HG02943 (cell line): ENCODE results near the gene ECE1.
"Not testable (repeated sequence)": the region's sequence is repeated elsewhere in the genome, so short reads cannot be mapped to it uniquely, and the experiment has no call there.

Experiments
- ATAC-seq: cut with Tn5 transposase; IDR thresholded peaks from one replicate; pipeline ENCODE4 v1.9.1; 2021; ENCODE audit warnings: mild to moderate bottlenecking, low read depth, moderate library complexity; ENCODE audit not compliant: unreplicated experiment

The ECE1 gene

DNA sequence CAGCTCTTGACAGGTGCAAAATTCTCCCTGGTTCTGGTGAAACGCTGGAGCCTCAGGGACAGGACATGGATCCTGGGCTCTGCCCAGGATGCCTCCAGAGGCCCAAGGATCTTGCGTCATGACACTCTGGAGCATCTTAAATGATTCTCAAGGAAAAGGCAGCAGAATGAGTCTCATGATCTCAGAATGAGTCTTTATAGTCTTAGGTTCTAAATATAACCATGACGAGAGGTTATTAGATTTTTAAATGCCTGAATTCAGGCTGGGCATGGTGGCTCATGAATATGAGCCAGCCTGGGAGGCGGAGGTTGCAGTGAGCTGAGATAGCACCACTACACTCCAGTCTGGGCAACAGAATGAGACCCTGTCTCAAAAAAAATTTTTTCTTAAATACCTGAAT, 55.5 kb downstream of the ECE1 start:
- ATAC-seq, result no peak

DNA sequence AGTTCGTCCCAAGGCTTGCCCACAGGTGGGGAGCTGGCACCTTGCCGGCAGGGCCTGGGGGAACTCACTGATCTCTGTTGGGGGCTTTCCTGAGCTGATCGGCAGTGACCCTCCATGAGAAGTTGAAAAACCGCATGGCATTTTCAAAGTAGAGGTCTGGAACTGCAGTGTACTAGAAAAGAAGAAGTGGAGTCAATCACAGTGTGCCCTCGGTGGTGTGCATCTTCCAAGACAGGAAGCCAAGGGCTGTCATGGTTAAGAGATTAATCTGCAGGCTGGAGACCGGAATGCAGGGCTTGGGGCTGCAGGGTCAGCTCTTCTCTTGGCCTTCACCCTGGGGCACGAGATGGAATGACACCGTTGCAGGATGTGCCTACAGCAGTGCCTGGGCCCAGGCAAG, 56.8 kb downstream of the ECE1 start:
- ATAC-seq, result no peak

DNA sequence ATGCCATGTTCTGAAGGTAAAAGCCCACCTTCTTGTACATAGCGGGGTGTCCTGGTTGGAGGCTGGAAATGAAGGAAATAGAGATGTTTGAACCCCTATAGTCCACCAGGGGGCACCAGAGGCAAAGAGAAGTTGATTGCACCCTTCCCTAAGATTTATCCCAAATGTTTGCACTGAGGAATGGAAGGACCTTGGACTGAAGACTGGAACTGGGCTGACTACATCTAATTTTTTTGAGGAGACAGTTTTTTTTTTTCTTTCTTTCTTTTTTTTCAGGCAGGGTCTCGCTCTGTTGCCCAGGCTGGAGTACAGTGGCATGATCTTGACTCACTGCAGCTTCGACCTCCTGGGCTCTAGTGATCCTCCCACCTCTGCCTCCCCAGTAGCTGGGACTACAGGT, 58.2 kb downstream of the ECE1 start:
- ATAC-seq, result no peak

DNA sequence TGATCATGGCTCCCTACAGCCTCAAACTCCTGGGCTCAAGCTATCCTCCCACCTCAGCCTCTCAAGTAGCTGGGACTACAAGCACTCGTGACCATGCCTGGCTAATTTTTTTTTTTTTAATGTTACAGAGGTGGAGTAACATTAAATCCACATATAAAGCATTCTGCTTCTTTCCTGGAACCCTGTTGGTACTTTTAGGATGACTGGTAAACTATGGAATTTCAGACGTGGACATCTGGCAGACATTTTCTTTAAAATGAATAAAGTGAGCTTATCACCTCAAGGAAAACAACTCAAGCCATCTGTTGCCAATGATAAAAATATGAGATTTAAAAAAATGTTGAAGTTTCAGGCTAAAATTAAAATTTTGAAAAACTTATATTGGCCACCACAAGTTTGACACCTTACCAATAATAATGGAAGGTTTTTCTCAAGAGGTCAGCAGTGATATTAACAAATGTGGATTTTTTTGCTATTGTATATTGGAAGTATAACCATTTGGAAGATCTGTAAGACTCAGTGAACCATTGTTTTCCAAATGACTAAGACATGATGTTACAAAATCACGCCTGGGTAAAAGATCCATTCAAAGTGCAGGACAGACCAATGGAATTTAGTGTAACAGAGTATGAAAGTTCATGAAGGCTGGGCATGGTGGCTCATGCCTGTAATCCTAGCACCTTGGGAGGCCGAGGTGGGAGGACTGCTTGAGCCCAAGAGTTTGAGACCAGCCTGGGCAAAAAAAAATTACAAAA, 60.8 kb downstream of the ECE1 start:
- ATAC-seq, result no peak

DNA sequence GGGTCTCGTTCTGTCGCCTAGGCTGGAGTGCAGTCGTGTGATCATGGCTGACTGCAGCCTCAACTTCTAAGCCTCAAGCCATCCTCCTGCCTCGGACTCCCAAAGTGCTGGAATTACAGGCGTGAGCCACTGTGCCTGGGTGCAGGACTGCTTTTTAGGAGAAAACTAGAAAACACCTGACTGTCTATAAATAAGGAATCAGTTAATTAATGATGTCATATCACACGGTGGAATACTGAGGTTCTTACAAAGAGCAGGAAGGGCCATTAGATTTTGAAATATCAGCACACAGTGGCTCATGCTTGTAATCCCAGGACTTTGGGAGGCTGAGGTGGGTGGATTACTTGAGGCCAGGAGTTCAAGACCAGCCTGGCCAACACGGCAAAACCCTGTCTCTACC, 62.0 kb downstream of the ECE1 start:
- ATAC-seq, result not testable (repeated sequence)

DNA sequence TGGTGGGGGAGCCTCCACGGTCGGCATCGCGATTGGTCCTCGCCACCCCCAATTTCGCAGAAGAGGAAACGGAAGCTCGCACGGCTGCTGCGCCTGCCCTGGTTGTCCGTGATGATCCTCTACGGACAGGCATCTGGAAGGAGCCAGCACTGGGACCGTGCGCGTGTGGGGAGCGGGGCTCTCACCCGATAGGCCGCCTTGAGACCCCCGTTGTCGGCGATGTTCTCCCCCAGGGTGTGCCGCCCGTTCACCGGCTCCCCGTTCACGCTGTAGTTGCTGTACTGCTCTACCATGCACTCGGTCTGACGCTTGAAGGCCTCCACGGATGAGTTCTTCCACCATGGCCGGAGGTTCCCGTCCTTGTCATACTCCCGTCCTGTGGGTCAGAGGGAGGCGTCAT, 65.2 kb downstream of the ECE1 start:
- no peak for ATAC-seq

DNA sequence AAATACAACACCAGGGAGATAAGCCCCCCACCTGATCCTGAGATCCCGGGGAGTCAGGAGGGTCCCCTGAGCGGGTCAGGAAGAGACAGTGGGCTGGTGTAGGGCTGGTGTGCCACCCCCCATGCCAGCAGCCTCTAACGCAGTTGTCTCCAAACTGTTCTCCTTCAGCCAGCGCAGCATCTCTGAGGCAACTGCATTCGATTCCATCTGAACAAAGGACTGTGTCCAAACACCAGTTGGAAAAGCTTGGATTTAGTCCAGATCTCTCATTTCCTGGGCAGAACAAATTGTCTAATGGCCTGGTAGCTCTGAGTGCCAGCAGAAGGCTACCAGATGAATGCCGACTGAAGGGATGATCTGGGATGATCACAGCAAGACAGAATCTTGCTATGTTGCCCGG, 69.4 kb downstream of the ECE1 start:
- no peak for ATAC-seq

DNA sequence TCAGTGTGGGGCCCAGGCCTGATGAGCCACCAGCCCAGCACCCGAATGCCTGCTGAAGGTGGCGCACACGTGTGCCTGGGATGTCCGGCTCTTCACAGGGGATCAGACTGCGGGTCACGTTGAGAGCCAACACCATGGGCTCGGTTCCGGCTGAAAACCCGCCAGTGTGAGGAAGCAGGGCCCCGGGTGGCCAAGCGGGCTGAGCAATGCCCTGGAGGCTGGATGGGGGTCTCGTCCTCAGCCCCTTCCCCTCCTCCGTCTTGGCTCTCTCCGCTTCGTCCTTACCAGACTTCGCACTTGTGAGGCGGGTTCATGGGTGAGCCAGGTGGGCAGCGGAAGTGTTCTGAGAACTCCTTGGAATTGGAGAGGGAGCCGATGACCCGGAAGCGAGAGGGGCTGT, 70.6 kb downstream of the ECE1 start:
- no peak for ATAC-seq

DNA sequence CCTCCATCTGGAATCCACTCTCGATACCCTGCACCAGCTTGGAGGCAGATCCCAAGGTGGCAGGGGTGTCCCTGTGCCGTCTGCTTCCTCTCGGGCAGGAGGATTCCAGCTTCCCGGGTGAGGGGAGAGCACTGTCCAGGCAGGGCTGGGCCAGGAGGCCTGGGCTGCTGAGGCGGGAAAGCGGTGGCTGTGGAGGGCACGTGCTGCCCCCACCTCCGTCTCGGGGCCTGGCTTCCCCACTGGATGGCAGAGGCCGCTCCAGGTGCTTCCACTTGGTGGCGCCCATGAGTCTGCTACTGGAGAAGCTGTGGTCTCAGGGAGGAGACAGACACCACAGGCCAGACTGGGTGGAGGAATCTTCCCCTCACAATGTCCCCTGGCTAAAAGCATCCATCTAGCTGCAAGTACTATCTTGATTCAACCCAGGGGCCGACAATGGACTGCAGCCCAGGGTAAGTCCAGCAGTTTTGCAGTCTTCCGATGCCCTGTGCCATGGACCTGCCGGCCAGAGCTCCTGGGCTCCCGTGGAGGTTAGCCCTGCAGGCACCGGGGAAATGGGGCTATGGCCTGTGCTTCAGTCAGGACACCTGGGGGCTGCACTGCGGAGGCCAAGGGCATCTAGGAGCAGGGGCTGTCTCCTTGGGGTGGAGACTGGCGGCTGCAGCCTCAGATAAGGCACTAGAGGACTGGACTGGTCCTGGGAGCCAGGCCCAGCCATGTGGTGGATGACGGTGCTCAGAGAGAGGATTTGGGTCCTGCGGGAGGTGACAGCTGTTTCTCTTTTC, 72.3 kb downstream of the ECE1 start:
- ATAC-seq, result no peak

DNA sequence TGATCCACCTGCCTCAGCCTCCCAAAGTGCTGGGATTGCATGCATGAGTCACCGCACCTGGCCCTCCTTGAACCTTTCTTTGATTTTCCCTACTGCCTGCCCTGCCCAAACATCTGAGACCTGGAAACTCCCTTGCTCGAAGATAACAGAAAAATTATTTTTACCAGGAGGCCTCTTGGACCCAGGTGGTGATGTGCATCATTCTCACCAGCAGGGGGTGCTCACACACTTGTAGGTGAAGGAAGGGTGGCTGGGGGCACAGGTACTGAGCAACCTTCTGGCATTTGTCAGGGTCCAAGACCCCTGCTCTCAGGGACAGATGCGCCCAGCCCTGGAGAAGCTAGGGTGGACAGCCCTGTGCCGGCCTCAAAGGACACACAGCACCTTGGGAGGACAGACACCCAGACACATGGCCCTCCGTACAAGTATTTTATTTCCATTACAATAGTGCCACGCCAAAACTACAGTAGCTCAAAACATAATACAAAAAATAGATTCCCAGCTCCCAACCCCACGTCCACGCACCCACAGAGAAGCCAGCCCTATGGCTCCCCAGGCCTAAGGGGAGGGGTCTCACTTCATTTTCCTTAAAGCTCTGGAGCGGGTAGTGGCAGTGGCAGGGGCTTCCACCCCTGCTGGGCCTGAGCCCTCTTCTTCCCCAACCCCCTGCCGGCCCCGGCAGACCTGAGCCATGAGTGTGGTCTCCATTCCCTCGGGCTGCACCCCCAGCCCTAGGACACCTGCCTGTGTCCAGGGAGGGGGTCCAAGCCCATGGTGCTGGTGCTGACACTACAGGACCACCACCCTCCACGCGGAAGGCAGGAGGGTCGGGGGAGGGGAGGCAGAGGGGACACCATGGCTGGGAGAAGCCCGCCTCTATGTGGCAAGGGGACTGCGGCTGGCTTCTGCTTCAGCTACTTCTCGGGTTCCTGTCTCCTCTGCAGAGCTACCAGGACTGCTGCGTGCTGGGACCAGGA, 73.1 kb downstream of the ECE1 start:
- no peak for ATAC-seq

DNA sequence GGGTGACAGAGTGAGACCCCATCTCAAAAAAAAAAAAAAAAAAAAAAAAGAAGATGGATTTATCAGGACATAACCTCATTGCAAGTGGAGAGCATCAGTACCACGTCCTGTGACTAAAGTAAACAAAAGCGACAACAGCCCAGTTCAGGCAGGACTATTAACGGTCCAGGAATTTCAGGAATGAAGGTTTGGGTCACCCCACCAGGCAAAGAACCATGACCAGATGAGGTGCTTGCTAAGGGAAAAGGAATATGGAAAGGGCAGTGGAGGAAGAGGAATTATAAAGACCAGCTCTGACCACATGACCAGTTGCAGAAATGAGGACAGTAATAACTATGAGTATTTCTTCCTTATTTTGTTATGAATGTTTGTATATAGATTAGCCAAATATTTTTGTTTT, 78.1 kb downstream of the ECE1 start:
- no peak for ATAC-seq

DNA sequence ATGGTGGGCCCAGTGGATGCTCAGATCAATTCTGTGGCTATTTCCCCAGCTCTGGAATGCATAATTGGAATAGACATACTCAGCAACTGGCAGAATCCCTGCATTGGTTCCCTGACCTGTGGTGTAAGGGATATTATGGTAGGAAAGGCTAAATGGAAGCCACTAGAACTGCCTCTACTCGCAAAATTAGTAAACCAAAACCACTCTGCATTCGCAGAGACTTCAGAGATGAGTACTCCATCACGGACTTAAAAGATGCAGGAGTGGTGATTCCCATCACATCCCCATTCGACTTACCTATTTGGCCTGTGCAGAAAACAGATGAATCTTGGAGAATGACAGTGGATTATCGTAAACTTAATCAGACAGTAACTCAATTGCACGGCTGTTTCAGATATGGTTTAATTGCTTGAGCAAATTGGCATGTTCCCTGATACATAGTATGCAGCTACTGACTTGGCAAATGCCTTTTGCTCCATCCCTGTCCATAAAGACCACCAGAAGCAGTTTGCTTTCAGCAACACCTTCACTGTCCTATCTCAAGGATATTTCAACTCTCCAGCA, 82.0 kb downstream of the ECE1 start:
- ATAC-seq, result not testable (repeated sequence)

DNA sequence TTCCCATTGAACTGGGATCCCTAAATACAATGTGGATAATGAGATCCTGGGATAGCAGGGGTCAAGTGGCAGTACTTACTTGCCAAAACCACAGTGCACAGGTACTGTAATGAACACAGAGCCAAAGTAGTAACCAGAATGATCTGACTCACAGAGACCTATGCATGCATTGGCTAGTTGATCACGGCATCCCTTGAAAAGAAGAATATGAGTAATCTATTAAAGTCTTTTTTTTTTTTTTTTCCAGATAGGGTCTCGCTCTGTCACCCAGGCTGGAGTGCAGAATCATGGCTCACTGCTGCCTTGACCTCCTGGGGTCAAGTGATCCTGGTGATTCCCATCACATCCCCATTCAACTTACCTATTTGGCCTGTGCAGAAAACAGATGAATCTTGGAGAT, 84.1 kb downstream of the ECE1 start:
- ATAC-seq, result no peak

DNA sequence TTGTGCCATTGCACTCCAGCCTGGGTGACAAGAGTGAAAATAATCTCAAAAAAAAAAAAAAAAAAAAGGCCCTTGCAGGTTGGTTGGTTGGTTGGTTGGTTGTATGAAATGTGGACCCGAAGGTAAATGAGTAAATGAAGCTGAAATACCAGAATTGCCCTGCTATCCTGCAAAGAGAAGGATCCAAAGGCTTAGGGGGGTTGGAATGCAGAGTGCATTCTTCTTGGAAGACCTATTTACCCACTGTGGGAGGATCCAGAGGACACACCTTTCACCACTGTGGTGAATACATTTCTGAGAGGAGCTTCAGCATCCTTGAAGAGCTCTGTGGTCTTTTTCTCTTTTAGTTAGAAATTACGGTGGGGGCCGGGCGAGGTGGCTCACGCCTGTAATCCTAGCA, 84.8 kb downstream of the ECE1 start:
- no peak for ATAC-seq

DNA sequence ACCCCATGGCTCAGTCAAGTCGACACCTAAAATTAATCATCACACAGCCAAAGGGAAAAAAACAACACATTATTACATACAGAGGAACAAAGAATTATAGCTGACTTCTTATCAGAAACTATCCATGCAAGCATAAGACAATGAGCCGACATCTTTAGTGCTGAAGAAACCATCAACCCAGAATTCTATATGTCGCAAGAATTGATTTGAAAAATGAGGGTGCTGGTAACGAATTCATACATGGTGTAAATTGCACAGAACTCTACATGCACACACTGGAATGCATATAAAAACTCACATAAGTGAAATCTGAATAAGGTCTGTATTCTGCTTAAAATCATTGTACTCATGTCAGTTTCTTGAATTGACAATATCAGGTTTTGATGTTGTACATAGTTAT, 88.6 kb downstream of the ECE1 start:
- ATAC-seq, result no peak

DNA sequence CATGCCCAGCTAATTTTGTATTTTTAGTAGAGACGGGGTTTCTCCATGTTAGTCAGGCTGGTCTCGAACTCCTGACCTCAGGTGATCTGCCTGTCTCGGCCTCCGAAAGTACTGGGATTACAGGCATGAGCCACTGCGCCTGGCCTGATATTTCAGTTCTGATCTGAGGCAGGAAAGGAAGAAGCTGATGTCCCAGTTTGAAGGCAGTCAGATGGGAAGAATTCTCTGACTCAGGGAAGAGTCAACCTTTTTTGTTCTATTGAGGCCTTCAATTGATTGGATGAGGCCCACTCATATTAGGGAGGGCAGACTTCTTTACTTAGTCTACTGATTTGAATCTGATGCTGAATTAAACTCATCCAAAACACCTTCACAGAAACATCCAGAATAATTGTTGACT, 89.0 kb downstream of the ECE1 start:
- ATAC-seq, result not testable (repeated sequence)

DNA sequence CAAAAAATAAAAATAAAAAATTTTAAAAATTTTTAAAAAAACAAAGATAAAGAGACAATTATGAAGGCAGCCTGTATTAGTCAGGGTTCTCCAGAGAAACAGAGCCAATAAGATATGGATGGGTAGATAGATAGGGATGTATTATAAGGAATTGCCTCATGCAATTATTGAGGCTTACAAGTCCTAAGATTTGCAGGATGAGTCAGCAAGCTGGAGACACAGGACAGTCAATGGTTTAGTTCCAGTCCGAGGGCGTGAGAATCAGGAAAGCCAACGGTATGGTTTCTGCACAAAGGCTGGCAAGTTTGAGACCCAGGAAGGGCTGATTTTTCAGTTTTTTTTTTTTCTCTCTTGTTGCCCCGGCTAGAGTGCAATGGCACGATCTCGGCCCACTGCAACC, 89.5 kb downstream of the ECE1 start:
- no peak for ATAC-seq

DNA sequence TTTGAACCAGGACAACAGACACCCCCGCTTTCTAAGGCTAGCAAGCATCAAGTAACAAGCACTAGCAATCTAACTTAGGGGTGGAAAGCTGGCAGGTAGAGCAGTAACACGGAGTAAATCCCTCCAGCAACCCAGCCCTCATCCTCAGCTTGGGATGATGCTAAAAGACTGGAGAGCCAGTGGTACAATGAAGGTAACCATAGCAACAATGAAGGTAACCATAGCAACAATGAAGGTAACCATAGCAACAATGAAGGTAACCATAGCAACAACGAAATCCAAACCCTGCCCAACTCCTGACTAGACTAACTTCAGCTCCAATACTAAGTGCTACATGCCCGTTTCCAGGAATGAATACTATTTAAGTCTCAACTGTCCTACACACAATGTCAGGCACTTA, 91.3 kb downstream of the ECE1 start:
- no peak for ATAC-seq

DNA sequence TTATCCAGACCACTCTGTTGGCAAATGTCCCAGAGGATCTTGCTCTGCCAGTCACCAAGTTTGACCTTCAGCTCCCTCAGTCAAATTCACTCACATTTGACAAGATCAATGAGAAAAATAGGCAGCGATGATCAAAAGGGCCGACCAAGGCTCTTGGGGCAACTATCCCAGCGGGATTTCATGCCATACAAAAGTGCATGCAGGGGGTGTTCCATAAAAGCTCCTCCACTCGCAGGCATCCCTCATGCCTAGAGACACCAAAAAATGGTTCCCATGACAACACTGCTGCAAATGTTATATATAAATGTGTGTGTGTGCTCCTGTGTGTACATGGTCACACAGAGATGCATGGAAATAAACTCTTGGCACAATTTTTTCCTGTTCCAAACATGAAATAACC, 97.4 kb downstream of the ECE1 start:
- ATAC-seq, result no peak

DNA sequence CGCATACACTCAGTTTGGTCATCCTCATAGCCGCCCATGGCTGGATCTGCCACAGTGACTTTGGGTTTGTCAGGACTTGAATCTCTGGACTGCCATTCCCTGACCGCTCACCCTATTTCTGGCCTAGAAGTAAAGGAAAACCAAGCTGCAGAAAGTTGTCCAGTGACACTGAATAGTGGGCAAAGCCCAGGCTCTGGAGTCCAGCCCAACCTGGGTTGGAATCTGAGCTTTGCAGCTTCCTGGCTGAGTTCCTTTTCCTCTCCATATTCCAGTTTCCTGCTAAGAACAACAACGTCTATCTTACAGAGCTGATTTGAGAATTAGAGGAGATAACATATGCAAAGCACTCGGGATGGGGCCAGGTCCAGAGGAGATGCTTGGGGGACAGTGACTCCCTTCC, 98.0 kb downstream of the ECE1 start:
- ATAC-seq, result no peak

DNA sequence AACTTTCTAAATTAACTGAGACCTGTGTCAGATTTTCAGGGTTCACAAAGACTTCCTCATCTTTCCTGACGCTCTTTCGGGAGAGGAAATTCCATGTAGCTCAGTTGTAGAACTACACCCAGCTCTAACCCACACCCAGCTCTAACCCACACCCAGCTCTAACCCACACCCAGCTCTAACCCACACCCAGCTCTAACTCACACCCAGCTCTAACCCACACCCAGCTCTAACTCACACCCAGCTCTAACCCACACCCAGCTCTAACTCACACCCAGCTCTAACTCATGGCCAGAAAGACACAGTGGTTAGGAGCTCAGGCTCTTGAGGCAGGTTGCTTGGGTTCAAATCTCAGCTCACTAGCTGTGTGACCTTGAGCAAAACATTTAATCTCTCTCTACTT, 99.5 kb downstream of the ECE1 start:
- not testable (repeated sequence) for ATAC-seq
